ENCODE results near the gene F8. TPM values are rescaled to one million over a fixed set of nuclear protein-coding genes. Genes with fewer than 3 reads are reported as not detected.

F8 gene
- total and polyA plus RNA-seq, 4 donors: 2.7 to 49.9 (median 15.2) TPM

- Histone ChIP-seq H3K27me3 (ENCODE audit: control insufficient read depth in 1 of 2, insufficient read depth in 2 of 2, low read length in 1 of 2) (no peaks in the 10 kb centered on the region), H3K4me1 (ENCODE audit: control insufficient read depth in 1 of 2, insufficient read depth in 2 of 2, low read length in 2 of 2) (no peaks in the 10 kb centered on the region), H3K36me3 (ENCODE audit: control insufficient read depth in 1 of 2, insufficient read depth in 2 of 2, low read length in 1 of 2) (no peaks in the 10 kb centered on the region), H3K27ac (ENCODE audit: low read depth in 1 of 2, low read length in 2 of 2) (no peak overlapping the region), H3K4me3 (ENCODE audit: low read length in 2 of 2) (no peak overlapping the region), H3K9me3 (ENCODE audit: control insufficient read depth, low read length) (no peaks in the 10 kb centered on the region)
- 36 to 52% methylated on average over 1 of the region's 1 CpG for WGBS, 2 donors
- intact Hi-C loops (cut with DNase I): no loop called here
- ATAC-seq (ENCODE audit: low FRiP score) (no peak), DNase-seq (no peak)
Observed at GRCh38 chrX:154813801-154814200, 208.7 kb downstream of the F8 start.

GRCh38 chrX:154812341-154813101 lies 210.0 kb downstream of the F8 start:
- no peaks in the 10 kb centered on the region for H3K9me3 ChIP-seq (ENCODE audit: control insufficient read depth, low read length)
- no peaks in the 10 kb centered on the region for H3K36me3 ChIP-seq (ENCODE audit: control insufficient read depth in 1 of 2, insufficient read depth in 2 of 2, low read length in 1 of 2)
- DNase-seq (no peak), ATAC-seq (ENCODE audit: low FRiP score) (no peak)
- intact Hi-C loops (cut with DNase I): no loop called here
- H3K27me3 ChIP-seq (ENCODE audit: control insufficient read depth in 1 of 2, insufficient read depth in 2 of 2, low read length in 1 of 2): no peaks in the 10 kb centered on the region
- no peaks in the 10 kb centered on the region for H3K4me1 ChIP-seq (ENCODE audit: control insufficient read depth in 1 of 2, insufficient read depth in 2 of 2, low read length in 2 of 2)
- WGBS, 2 donors: 75 to 94% methylated on average over 2 of the region's 2 CpGs
- H3K27ac ChIP-seq (ENCODE audit: low read depth in 1 of 2, low read length in 2 of 2): no peak overlapping the region
- no peak overlapping the region for H3K4me3 ChIP-seq (ENCODE audit: low read length in 2 of 2)

GRCh38 chrX:154809939-154810665 lies 212.4 kb downstream of the F8 start:
- Histone ChIP-seq H3K27ac (ENCODE audit: low read depth in 1 of 2, low read length in 2 of 2) (no peak overlapping the region), H3K4me3 (ENCODE audit: low read length in 2 of 2) (no peak overlapping the region), H3K4me1 (ENCODE audit: control insufficient read depth in 1 of 2, insufficient read depth in 2 of 2, low read length in 2 of 2) (peaks cover 0 to 1% of the 10 kb centered on the region in 2 donors), H3K36me3 (ENCODE audit: control insufficient read depth in 1 of 2, insufficient read depth in 2 of 2, low read length in 1 of 2) (no peaks in the 10 kb centered on the region), H3K9me3 (ENCODE audit: control insufficient read depth, low read length) (no peaks in the 10 kb centered on the region), H3K27me3 (ENCODE audit: control insufficient read depth in 1 of 2, insufficient read depth in 2 of 2, low read length in 1 of 2) (no peaks in the 10 kb centered on the region)
- DNase-seq: no peak
- intact Hi-C loops (cut with DNase I): no loop called here
- no peak for ATAC-seq (ENCODE audit: low FRiP score)
- 68 to 96% methylated on average over 1 of the region's 1 CpG for WGBS, 2 donors

GRCh38 chrX:154806837-154807501 lies 215.6 kb downstream of the F8 start:
- H3K4me1 ChIP-seq (ENCODE audit: control insufficient read depth in 1 of 2, insufficient read depth in 2 of 2, low read length in 2 of 2): peaks cover 0 to 1% of the 10 kb centered on the region in 2 donors
- no peaks in the 10 kb centered on the region for H3K36me3 ChIP-seq (ENCODE audit: control insufficient read depth in 1 of 2, insufficient read depth in 2 of 2, low read length in 1 of 2)
- intact Hi-C loops (cut with DNase I): no loop called here
- WGBS, 2 donors: 82 to 95% methylated on average over 5 of the region's 5 CpGs
- H3K4me3 ChIP-seq (ENCODE audit: low read length in 2 of 2): no peak overlapping the region
- no peaks in the 10 kb centered on the region for H3K9me3 ChIP-seq (ENCODE audit: control insufficient read depth, low read length)
- no peak for ATAC-seq (ENCODE audit: low FRiP score)
- H3K27me3 ChIP-seq (ENCODE audit: control insufficient read depth in 1 of 2, insufficient read depth in 2 of 2, low read length in 1 of 2): no peaks in the 10 kb centered on the region
- DNase-seq: no peak
- H3K27ac ChIP-seq (ENCODE audit: low read depth in 1 of 2, low read length in 2 of 2): no peak overlapping the region

- no peaks in the 10 kb centered on the region for H3K27me3 ChIP-seq (ENCODE audit: control insufficient read depth in 1 of 2, insufficient read depth in 2 of 2, low read length in 1 of 2)
- peak overlapping the region in 1 of 2 donors; percentile 68 for H3K27ac ChIP-seq (ENCODE audit: low read depth in 1 of 2, low read length in 2 of 2)
- H3K9me3 ChIP-seq (ENCODE audit: control insufficient read depth, low read length): no peaks in the 10 kb centered on the region
- 1 to 44% methylated on average over 13 of the region's 13 CpGs for WGBS, 2 donors
- no peak for DNase-seq
- intact Hi-C loops (cut with DNase I): no loop called here
- H3K4me1 ChIP-seq (ENCODE audit: control insufficient read depth in 1 of 2, insufficient read depth in 2 of 2, low read length in 2 of 2): peaks cover 0 to 1% of the 10 kb centered on the region in 2 donors
- no peak for ATAC-seq (ENCODE audit: low FRiP score)
- no peaks in the 10 kb centered on the region for H3K36me3 ChIP-seq (ENCODE audit: control insufficient read depth in 1 of 2, insufficient read depth in 2 of 2, low read length in 1 of 2)
- H3K4me3 ChIP-seq (ENCODE audit: low read length in 2 of 2): peak overlapping the region; percentile 7 to 18
Observed at GRCh38 chrX:154805696-154806091, 216.8 kb downstream of the F8 start.

- peak within 1 kb of the TSS; percentile 7 to 18 for H3K4me3 ChIP-seq (ENCODE audit: low read length in 2 of 2)
- H3K4me1 ChIP-seq (ENCODE audit: control insufficient read depth in 1 of 2, insufficient read depth in 2 of 2, low read length in 2 of 2): peaks cover 0 to 1% of the 10 kb centered on the region in 2 donors
- peak; percentile 96 for ATAC-seq (ENCODE audit: low FRiP score)
- H3K36me3 ChIP-seq (ENCODE audit: control insufficient read depth in 1 of 2, insufficient read depth in 2 of 2, low read length in 1 of 2): no peaks in the 10 kb centered on the region
- peak; percentile 81 to 89 for DNase-seq
- intact Hi-C loops (cut with DNase I): no loop called here
- 1 to 33% methylated on average over 55 to 65 of the region's 65 CpGs for WGBS, 2 donors
- no peaks in the 10 kb centered on the region for H3K27me3 ChIP-seq (ENCODE audit: control insufficient read depth in 1 of 2, insufficient read depth in 2 of 2, low read length in 1 of 2)
- H3K27ac ChIP-seq (ENCODE audit: low read depth in 1 of 2, low read length in 2 of 2): peak within 1 kb of the TSS in 1 of 2 donors; percentile 68
- no peaks in the 10 kb centered on the region for H3K9me3 ChIP-seq (ENCODE audit: control insufficient read depth, low read length)
Observed at GRCh38 chrX:154804957-154805695, 217.4 kb downstream of the F8 start, which contains the start of gene MPP1. MPP1 (minus strand) TSS chrX:154805485; CDS start chrX:154805373, 112 bp downstream.

- ATAC-seq (ENCODE audit: low FRiP score) (no peak), DNase-seq (no peak)
- H3K4me1 ChIP-seq (ENCODE audit: control insufficient read depth in 1 of 2, insufficient read depth in 2 of 2, low read length in 2 of 2): peaks cover 0 to 1% of the 10 kb centered on the region in 2 donors
- intact Hi-C loops (cut with DNase I): no loop called here
- H3K9me3 ChIP-seq (ENCODE audit: control insufficient read depth, low read length): no peaks in the 10 kb centered on the region
- H3K4me3 ChIP-seq (ENCODE audit: low read length in 2 of 2): peak overlapping the region; percentile 5 to 7
- WGBS, 2 donors: 45 to 50% methylated on average over 7 of the region's 7 CpGs
- H3K27me3 ChIP-seq (ENCODE audit: control insufficient read depth in 1 of 2, insufficient read depth in 2 of 2, low read length in 1 of 2): no peaks in the 10 kb centered on the region
- no peak overlapping the region for H3K27ac ChIP-seq (ENCODE audit: low read depth in 1 of 2, low read length in 2 of 2)
- no peaks in the 10 kb centered on the region for H3K36me3 ChIP-seq (ENCODE audit: control insufficient read depth in 1 of 2, insufficient read depth in 2 of 2, low read length in 1 of 2)
Observed at GRCh38 chrX:154804261-154804956, 218.1 kb downstream of the F8 start.

- intact Hi-C loops (cut with DNase I): no loop called here
- WGBS, 2 donors: 81 to 93% methylated on average over 2 of the region's 2 CpGs
- H3K27ac ChIP-seq (ENCODE audit: low read depth in 1 of 2, low read length in 2 of 2): no peak overlapping the region
Observed at GRCh38 chrX:154802947-154803346, 219.6 kb downstream of the F8 start.

More at GRCh38 chrX:154802947-154803346, 219.6 kb downstream of the F8 start:
- ATAC-seq (ENCODE audit: low FRiP score) (no peak), DNase-seq (no peak)
- peaks cover 0 to 1% of the 10 kb centered on the region in 2 donors for H3K4me1 ChIP-seq (ENCODE audit: control insufficient read depth in 1 of 2, insufficient read depth in 2 of 2, low read length in 2 of 2)
- H3K9me3 ChIP-seq (ENCODE audit: control insufficient read depth, low read length): no peaks in the 10 kb centered on the region
- H3K4me3 ChIP-seq (ENCODE audit: low read length in 2 of 2): no peak overlapping the region
- no peaks in the 10 kb centered on the region for H3K27me3 ChIP-seq (ENCODE audit: control insufficient read depth in 1 of 2, insufficient read depth in 2 of 2, low read length in 1 of 2)
- H3K36me3 ChIP-seq (ENCODE audit: control insufficient read depth in 1 of 2, insufficient read depth in 2 of 2, low read length in 1 of 2): no peaks in the 10 kb centered on the region
